MCF 10A (cell line): ENCODE results near the gene NOXO1. TPM values are rescaled to one million over a fixed set of nuclear protein-coding genes. Genes with fewer than 3 reads are reported as not detected.

Experiments used
- BruUV-seq: library from RNA; stranded (reverse); fragments of 400-500 nt; replicated peaks from 2 replicates; lab custom pipeline; 2021; lab: Mats Ljungman, UMichigan
- CTCF ChIA-PET: fragments of 300-600 bp; sonication (Branson Sonifier 250); formaldehyde crosslinking; extraction: SDS; loops from one replicate; lab custom pipeline; 2021; ENCODE audit warnings: antibody characterized with exemption, inconsistent platforms; lab: Yijun Ruan, JAX
- POLR2A ChIA-PET: fragments of 300-600, 350-650 bp; sonication (Branson Sonifier 250); formaldehyde crosslinking; extraction: SDS; loops from one replicate; lab custom pipeline; 2020; ENCODE audit warnings: antibody characterized with exemption, inconsistent platforms; lab: Yijun Ruan, JAX
- DNase-seq: peaks from one replicate; pipeline ENCODE4 v3.0.0-alpha.2; 2018; ENCODE audit not compliant: unreplicated experiment
- H3K27ac Mint-ChIP-seq: one replicate; pipeline ENCODE4 v1.8.0; 2022; ENCODE audit warnings: mild to moderate bottlenecking, low read depth, mixed read lengths; ENCODE audit not compliant: unreplicated experiment
- H3K27me3 Mint-ChIP-seq: one replicate; pipeline ENCODE4 v1.8.0; 2022; ENCODE audit warnings: mixed read lengths; ENCODE audit not compliant: insufficient read depth, unreplicated experiment
- H3K36me3 Mint-ChIP-seq: one replicate; pipeline ENCODE4 v1.8.0; 2022; ENCODE audit warnings: mild to moderate bottlenecking, moderate library complexity, mixed read lengths; ENCODE audit not compliant: insufficient read depth, unreplicated experiment
- H3K4me1 Mint-ChIP-seq: one replicate; pipeline ENCODE4 v1.8.0; 2022; ENCODE audit warnings: mixed read lengths; ENCODE audit not compliant: insufficient read depth, unreplicated experiment
- H3K4me3 Mint-ChIP-seq: one replicate; pipeline ENCODE4 v1.8.0; 2022; ENCODE audit warnings: mild to moderate bottlenecking, moderate library complexity, mixed read lengths; ENCODE audit not compliant: unreplicated experiment
- H3K9me3 Mint-ChIP-seq: one replicate; pipeline ENCODE4 v1.8.0; 2022; ENCODE audit warnings: mixed read lengths; ENCODE audit not compliant: unreplicated experiment
- CTCF ChIP-seq: fragments of 200-600 bp; IDR thresholded peaks from one replicate; pipeline ENCODE4 v1.8.0; 2022; ENCODE audit warnings: antibody characterized with exemption, mild to moderate bottlenecking; ENCODE audit not compliant: unreplicated experiment
- intact Hi-C: fragments of 100-400 bp; cut with micrococcal nuclease; formaldehyde crosslinking; loops from 2 replicates; pipeline ENCODE4 v1.14.1; 2022
- total RNA-seq: library from RNA; stranded (reverse); gene quantifications from 2 replicates; pipeline ENCODE4 v1.2.3, GENCODE V29; 2022

NOXO1 gene
- total RNA-seq, 1 experiment from 2014 or later = 1.1 TPM

- intact Hi-C loops = no loop called here
- CTCF ChIA-PET = interaction anchor here (0.7 to 1.3 kb wide), 2 partner anchors 15 to 47 kb away, joined by 3 read pairs; partner anchors contain the start of gene GFER
- no peaks in the 10 kb centered on the region for H3K9me3 Mint-ChIP-seq
- POLR2A ChIA-PET = interaction anchor here (0.6 to 3.2 kb wide), 3 partner anchors 27 to 28 kb away, joined by 3 to 12 read pairs (median 7); partner anchors contain the start of gene RPS2
- no peak overlapping the region for H3K4me3 Mint-ChIP-seq
- TF ChIP-seq CTCF = no peak
- no peak for DNase-seq
- H3K27ac Mint-ChIP-seq = no peak overlapping the region
- H3K27me3 Mint-ChIP-seq = no peaks in the 10 kb centered on the region
- peaks cover 4% of the 10 kb centered on the region for H3K4me1 Mint-ChIP-seq
- no TSS peak for BruUV-seq
- peaks cover 22% of the 10 kb centered on the region for H3K36me3 Mint-ChIP-seq
Measured at GRCh38 chr16:1936945-1937479, 44.3 kb downstream of the NOXO1 start.

GRCh38 chr16:1933097-1933661 is 48.1 kb downstream of the NOXO1 start:
- DNase-seq = no peak
- ChIA-PET CTCF (interaction anchor here (7.2 kb wide), 1 partner anchor 67 kb away, joined by 105 read pairs; no protein-coding TSS in a partner anchor), POLR2A (no interaction called here)
- Mint-ChIP-seq H3K9me3 (no peaks in the 10 kb centered on the region), H3K36me3 (peaks cover 18% of the 10 kb centered on the region), H3K4me3 (no peak overlapping the region), H3K27me3 (no peaks in the 10 kb centered on the region), H3K27ac (peak overlapping the region; percentile 63), H3K4me1 (no peaks in the 10 kb centered on the region)
- intact Hi-C loops = no loop called here
- no TSS peak for BruUV-seq
- no peak for TF ChIP-seq CTCF

GRCh38 chr16:1932050-1933028 is 48.9 kb downstream of the NOXO1 start:
- BruUV-seq = no TSS peak
- Mint-ChIP-seq H3K27me3 (no peaks in the 10 kb centered on the region), H3K9me3 (no peaks in the 10 kb centered on the region), H3K36me3 (peaks cover 12% of the 10 kb centered on the region), H3K4me1 (no peaks in the 10 kb centered on the region), H3K27ac (peak overlapping the region; percentile 63), H3K4me3 (no peak overlapping the region)
- TF ChIP-seq CTCF = peak; percentile 25
- ChIA-PET CTCF (interaction anchor here (0.7 to 7.2 kb wide), 2 partner anchors 18 to 66 kb away, joined by 3 to 105 read pairs; no protein-coding TSS in a partner anchor), POLR2A (interaction anchor here (0.7 to 0.9 kb wide), 2 partner anchors 67 to 220 kb away, joined by 3 read pairs; no protein-coding TSS in a partner anchor)
- peak; percentile 39 for DNase-seq
- intact Hi-C loops = no loop called here
